ENCODE results near the gene SCFD1.

- TF ChIP-seq POLR2AphosphoS5 (IDR thresholded peaks at IDR 0.05; ENCODE audit: low read depth, low read length) = no peak
- TF ChIP-seq POLR2A (IDR thresholded peaks at IDR 0.05; ENCODE audit: low read depth, low read length) = no peak
Measured at GRCh38 chr14:30754778-30755177, 132.7 kb downstream of the SCFD1 start.
